RWPE2 (cell line): ENCODE results near the gene ARL5A.

ENCODE experiments used
- ATAC-seq: fragments of 200-7000 bp; cut with Tn5 transposase; 3 replicates; pipeline ENCODE4 v1.9.1; 2021; ENCODE audit warnings: low read depth
- DNase-seq: peaks from one replicate; pipeline ENCODE4 v3.0.0-alpha.2; 2020; ENCODE audit warnings: low spot score
- H3K27ac ChIP-seq: fragments of 450-650 bp; 2 replicates; pipeline ENCODE4 v1.5.1; 2017; ENCODE audit warnings: mild to moderate bottlenecking; ENCODE audit not compliant: poor library complexity, severe bottlenecking
- H3K27me3 ChIP-seq: fragments of 250-450 bp; sonication (Bioruptor Pico); 2 replicates; pipeline ENCODE4 v1.5.1; 2021; ENCODE audit warnings: mild to moderate bottlenecking, moderate library complexity; ENCODE audit not compliant: insufficient read depth, poor library complexity, severe bottlenecking
- H3K36me3 ChIP-seq: fragments of 250-450 bp; sonication (Bioruptor Pico); 2 replicates; pipeline ENCODE4 v1.5.1; 2020; ENCODE audit warnings: low read depth, mild to moderate bottlenecking, moderate library complexity
- H3K4me1 ChIP-seq: fragments of 250-450 bp; sonication (Bioruptor Pico); 2 replicates; pipeline ENCODE4 v1.5.1; 2021; ENCODE audit warnings: mild to moderate bottlenecking, moderate library complexity; ENCODE audit not compliant: insufficient read depth, poor library complexity, severe bottlenecking
- H3K4me3 ChIP-seq: fragments of 250-450 bp; sonication (Bioruptor Pico); 2 replicates; pipeline ENCODE4 v1.5.1; 2021; ENCODE audit warnings: mild to moderate bottlenecking, moderate library complexity; ENCODE audit not compliant: severe bottlenecking
- H3K9me3 ChIP-seq: fragments of 250-450 bp; sonication (Bioruptor Pico); 2 replicates; pipeline ENCODE4 v1.5.1; 2021; ENCODE audit warnings: mild to moderate bottlenecking, moderate library complexity; ENCODE audit not compliant: severe bottlenecking
- TF ChIP-seq, protein P1 (sequence below): fragments of 450-650 bp; IDR thresholded peaks from one replicate; pipeline ENCODE4 v1.5.1; 2017; ENCODE audit warnings: mild to moderate bottlenecking, moderate library complexity; ENCODE audit not compliant: poor library complexity, severe bottlenecking

ARL5A gene

DNA sequence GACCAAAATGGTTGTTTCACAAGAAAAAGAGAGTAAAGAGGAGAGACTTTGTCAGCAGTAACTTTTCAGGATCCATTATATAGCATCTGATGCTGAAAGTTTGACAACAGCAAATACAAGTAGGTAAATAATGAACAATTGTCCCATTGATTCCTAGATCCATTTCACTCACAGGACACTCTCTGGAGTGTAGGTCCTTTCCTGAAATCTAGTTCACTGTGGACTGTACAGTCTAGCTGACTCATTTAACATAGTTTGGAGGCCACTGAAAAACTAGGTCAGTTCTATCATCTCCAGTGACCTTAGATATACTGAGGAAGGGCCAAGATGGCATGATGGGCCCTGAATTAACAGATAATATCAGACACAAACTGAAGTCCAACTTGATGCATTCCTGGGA is 74.7 kb downstream of the ARL5A start:
- no peak overlapping the region for H3K4me3 ChIP-seq
- peaks cover 3% of the 10 kb centered on the region for H3K27me3 ChIP-seq
- no peak overlapping the region for H3K27ac ChIP-seq
- TF ChIP-seq, protein P1, sequence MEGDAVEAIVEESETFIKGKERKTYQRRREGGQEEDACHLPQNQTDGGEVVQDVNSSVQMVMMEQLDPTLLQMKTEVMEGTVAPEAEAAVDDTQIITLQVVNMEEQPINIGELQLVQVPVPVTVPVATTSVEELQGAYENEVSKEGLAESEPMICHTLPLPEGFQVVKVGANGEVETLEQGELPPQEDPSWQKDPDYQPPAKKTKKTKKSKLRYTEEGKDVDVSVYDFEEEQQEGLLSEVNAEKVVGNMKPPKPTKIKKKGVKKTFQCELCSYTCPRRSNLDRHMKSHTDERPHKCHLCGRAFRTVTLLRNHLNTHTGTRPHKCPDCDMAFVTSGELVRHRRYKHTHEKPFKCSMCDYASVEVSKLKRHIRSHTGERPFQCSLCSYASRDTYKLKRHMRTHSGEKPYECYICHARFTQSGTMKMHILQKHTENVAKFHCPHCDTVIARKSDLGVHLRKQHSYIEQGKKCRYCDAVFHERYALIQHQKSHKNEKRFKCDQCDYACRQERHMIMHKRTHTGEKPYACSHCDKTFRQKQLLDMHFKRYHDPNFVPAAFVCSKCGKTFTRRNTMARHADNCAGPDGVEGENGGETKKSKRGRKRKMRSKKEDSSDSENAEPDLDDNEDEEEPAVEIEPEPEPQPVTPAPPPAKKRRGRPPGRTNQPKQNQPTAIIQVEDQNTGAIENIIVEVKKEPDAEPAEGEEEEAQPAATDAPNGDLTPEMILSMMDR, result no peak
- no peaks in the 10 kb centered on the region for H3K36me3 ChIP-seq
- DNase-seq, result no peak
- ATAC-seq, result no peak
- H3K4me1 ChIP-seq, result no peaks in the 10 kb centered on the region
- no peaks in the 10 kb centered on the region for H3K9me3 ChIP-seq
